Activated naive CD8-positive, alpha-beta T cell treated with anti-CD3 and anti-CD28 coated beads, Interleukin-2, amount 50 U/mL, for 24 hours (primary cell): ENCODE measurements around the gene ERRFI1.
"Not testable (repeated sequence)": the region's sequence is repeated elsewhere in the genome, so short reads cannot be mapped to it uniquely, and the experiment has no call there.

Source experiments
- ATAC-seq: fragments of 150-1000 bp; cut with Tn5 transposase; one replicate; pipeline ENCODE4 v1.10.0; 2021
- DNase-seq: peaks from one replicate; pipeline ENCODE4 v3.0.0; 2021
- H3K27ac Mint-ChIP-seq: one replicate; pipeline ENCODE4 v1.8.0; 2021; ENCODE audit warnings: mild to moderate bottlenecking, mixed read lengths
- H3K27me3 Mint-ChIP-seq: one replicate; pipeline ENCODE4 v1.8.0; 2021; ENCODE audit warnings: mixed read lengths
- H3K36me3 Mint-ChIP-seq: one replicate; pipeline ENCODE4 v1.8.0; 2021; ENCODE audit warnings: low read depth, mixed read lengths
- H3K4me1 Mint-ChIP-seq: one replicate; pipeline ENCODE4 v1.8.0; 2021; ENCODE audit warnings: mixed read lengths
- H3K4me3 Mint-ChIP-seq: one replicate; pipeline ENCODE4 v1.8.0; 2021; ENCODE audit warnings: mild to moderate bottlenecking, moderate library complexity, mixed read lengths
- H3K9me3 Mint-ChIP-seq: one replicate; pipeline ENCODE4 v1.8.0; 2021; ENCODE audit warnings: mixed read lengths

Gene ERRFI1

DNA sequence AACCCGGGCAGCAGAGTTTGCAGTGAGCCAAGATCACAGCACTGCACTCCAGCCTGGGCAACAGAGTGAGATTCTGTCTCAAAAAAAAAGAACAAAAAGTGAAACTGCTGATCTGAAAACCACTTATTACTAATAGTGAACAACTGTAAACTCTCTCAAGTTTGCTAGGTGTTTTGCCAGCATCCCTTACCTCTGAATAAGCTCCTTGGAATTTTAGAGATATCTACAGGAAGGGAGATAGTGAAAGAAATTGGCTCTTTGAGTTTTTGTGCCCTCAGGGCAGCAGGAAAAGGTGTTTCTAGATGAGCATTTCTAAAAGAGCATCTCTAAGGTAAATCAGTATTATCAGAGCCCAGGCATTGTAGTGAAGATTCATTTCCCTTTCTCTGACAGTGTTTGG, 37.5 kb downstream of the ERRFI1 start:
- Mint-ChIP-seq H3K27ac (no peak overlapping the region), H3K4me1 (peaks cover 2% of the 10 kb centered on the region), H3K27me3 (no peaks in the 10 kb centered on the region), H3K4me3 (no peak overlapping the region), H3K36me3 (peaks cover 50% of the 10 kb centered on the region), H3K9me3 (no peaks in the 10 kb centered on the region)
- ATAC-seq (no peak), DNase-seq (no peak)

DNA sequence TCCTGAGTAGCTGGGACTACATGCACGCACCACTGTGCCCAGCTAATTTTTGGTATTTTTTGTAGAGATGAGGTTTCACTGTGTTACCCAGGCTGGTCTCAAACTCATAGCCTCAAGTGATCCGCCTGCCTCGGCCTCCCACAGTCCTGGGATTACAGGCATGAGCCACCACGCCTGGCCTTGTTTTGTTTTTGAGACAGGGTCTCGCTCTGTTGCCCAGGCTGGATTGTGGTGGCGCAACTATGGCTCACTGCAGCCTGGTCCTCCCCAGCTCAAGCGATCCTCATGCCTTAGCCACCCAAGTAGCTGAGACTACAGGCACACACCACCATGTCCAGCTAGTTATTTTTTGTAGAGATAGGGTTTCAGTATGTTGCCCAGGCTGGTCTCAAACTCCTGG, 38.6 kb downstream of the ERRFI1 start:
- peaks cover 57% of the 10 kb centered on the region for H3K36me3 Mint-ChIP-seq
- no peaks in the 10 kb centered on the region for H3K27me3 Mint-ChIP-seq
- H3K4me3 Mint-ChIP-seq = no peak overlapping the region
- ATAC-seq (no peak), DNase-seq (no peak)
- no peak overlapping the region for H3K27ac Mint-ChIP-seq
- peaks cover 3% of the 10 kb centered on the region for H3K4me1 Mint-ChIP-seq
- no peaks in the 10 kb centered on the region for H3K9me3 Mint-ChIP-seq

DNA sequence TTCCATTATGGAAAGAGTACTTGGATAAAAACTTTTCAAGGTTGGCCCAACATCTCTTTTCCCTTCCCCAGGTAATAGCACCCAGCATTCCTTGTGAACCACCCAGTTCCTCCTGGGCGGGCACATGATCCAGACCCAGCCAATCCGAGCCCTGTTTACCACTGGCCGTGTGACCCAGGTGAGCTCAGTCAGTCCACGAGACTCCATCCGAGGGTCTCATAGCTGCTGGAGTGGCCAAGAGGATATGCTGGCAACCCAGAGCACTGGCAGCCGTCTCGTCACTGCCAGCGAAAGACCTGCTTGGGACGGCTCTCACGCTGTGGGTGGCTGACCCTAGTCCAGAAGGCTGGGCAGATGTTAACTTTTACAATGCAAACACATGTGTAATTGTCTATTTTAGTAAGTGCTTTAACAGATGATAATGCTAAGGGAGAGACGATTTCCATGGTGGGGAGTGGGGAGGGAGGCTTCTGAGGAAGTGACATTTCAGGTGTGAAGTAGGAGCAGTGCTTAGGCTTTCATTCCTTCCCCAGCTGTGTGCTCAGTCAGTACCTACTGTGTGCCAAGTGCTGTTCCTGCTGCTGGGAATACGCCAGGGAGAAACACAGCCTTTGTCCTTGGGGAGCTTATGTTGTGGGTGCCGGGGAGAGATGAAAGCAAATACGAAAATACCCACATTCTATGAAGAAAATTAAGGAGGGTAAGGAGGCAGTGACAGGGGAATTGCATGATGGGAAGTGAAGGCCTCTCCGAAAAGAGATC, 40.1 kb downstream of the ERRFI1 start:
- H3K9me3 Mint-ChIP-seq = no peaks in the 10 kb centered on the region
- H3K4me3 Mint-ChIP-seq = no peak overlapping the region
- no peaks in the 10 kb centered on the region for H3K27me3 Mint-ChIP-seq
- peaks cover 8% of the 10 kb centered on the region for H3K4me1 Mint-ChIP-seq
- peaks cover 60% of the 10 kb centered on the region for H3K36me3 Mint-ChIP-seq
- no peak overlapping the region for H3K27ac Mint-ChIP-seq
- no peak for DNase-seq
- ATAC-seq = no peak

DNA sequence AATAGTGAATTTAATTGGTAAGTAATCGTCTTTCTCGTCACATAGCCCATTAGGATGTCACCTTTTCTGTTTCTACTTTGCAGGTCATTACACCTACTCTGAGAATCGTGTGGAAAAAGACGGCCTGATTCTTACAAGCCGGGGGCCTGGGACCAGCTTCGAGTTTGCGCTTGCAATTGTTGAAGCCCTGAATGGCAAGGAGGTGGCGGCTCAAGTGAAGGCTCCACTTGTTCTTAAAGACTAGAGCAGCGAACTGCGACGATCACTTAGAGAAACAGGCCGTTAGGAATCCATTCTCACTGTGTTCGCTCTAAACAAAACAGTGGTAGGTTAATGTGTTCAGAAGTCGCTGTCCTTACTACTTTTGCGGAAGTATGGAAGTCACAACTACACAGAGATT, 41.3 kb downstream of the ERRFI1 start:
- no peak overlapping the region for H3K4me3 Mint-ChIP-seq
- H3K27ac Mint-ChIP-seq = no peak overlapping the region
- DNase-seq (no peak), ATAC-seq (no peak)
- peaks cover 59% of the 10 kb centered on the region for H3K36me3 Mint-ChIP-seq
- H3K27me3 Mint-ChIP-seq = no peaks in the 10 kb centered on the region
- H3K4me1 Mint-ChIP-seq = peaks cover 5% of the 10 kb centered on the region
- H3K9me3 Mint-ChIP-seq = no peaks in the 10 kb centered on the region

DNA sequence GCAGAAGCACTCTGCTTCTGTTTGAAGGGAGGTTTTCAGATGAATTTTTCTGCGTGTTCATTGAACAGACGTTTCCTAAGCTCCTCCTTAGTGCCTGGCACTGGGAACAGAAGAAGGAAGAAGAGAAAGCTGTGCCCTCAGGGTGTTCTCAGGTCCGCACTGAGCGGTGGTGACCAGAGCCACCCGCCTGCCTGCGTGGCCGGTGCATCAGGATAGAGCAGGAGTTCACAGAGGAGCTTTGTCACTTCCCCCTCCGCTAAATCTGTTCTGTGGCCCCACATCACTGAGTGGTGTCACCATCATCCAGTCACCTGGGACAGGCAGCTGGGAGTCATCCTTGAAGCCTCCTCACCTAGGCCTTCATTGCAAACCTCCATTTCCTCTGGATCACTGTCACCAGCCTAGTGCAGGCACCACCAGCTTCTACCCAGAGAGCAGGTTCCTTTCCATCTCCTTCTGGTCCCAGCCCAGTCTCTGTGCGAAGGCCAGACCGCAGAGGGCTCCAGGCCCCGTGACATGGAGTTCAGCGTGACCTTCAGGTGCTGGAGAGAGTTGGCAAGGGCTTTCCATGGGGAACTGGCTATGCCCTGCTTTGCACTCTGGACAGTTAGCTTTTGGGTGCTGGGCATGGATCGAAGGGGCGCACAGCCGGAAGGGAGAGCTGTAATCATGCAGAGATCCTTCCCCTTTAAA, 42.9 kb downstream of the ERRFI1 start:
- Mint-ChIP-seq H3K36me3 (peaks cover 65% of the 10 kb centered on the region), H3K27ac (no peak overlapping the region), H3K4me1 (peaks cover 5% of the 10 kb centered on the region), H3K27me3 (no peaks in the 10 kb centered on the region), H3K4me3 (no peak overlapping the region), H3K9me3 (no peaks in the 10 kb centered on the region)
- DNase-seq (no peak), ATAC-seq (no peak)

DNA sequence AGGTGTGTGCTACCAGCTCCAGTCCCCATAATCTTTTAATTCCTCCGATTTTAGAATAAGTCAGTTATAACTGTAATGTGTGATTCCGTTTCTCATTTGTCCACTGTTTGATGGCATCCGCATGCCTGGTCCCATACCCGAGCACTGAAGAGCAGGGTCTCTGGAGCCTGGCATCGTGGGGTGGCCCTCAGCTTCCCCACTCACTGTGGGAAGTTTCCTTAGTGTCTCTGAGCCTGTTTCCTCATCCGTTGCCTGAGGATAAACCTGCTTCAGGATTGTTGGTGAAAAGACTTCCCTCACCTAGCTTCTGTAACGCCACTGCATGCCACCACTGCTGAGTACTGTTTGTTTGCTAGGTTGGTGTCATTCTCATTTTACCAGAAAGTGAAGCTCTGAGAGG, 45.1 kb downstream of the ERRFI1 start:
- H3K4me3 Mint-ChIP-seq = no peak overlapping the region
- DNase-seq = no peak
- H3K27me3 Mint-ChIP-seq = no peaks in the 10 kb centered on the region
- H3K4me1 Mint-ChIP-seq = peaks cover 5% of the 10 kb centered on the region
- peaks cover 72% of the 10 kb centered on the region for H3K36me3 Mint-ChIP-seq
- no peak for ATAC-seq
- no peak overlapping the region for H3K27ac Mint-ChIP-seq
- no peaks in the 10 kb centered on the region for H3K9me3 Mint-ChIP-seq

DNA sequence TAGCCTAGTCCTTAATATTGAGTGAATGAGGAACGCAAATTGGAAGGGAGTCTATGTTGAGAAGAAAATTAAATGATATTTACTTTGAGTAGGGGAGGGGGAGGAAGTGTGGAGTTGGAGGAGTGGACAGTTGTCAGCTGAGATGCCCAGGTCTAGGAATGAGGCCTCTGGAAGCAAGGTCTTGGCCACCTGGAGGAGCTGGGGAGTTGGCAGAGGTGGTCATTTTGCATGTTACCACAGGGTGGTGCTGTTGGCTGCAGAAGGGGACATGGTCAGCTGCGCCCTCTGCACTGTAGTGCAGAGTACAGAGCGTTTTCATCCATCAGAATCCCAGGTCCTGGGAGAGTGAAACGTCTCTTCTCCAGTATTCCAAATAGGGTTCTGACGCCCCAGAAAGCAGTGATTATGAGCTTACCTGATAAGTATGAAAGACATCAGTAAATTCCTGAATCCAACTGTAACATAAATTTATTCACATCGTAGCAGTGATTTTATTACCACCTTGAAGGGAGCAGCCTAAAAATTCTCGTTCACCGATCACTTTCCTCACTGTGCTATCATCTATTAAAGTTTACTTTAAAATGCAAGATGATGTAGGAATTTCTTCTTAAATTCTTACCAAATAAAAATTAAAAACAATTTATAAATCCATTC, 50.8 kb downstream of the ERRFI1 start:
- peaks cover 73% of the 10 kb centered on the region for H3K36me3 Mint-ChIP-seq
- peaks cover 8% of the 10 kb centered on the region for H3K4me1 Mint-ChIP-seq
- H3K9me3 Mint-ChIP-seq = no peaks in the 10 kb centered on the region
- peak overlapping the region; percentile 4 for H3K27ac Mint-ChIP-seq
- DNase-seq (peak; percentile 50), ATAC-seq (peak; percentile 72)
- H3K4me3 Mint-ChIP-seq = no peak overlapping the region
- H3K27me3 Mint-ChIP-seq = no peaks in the 10 kb centered on the region

DNA sequence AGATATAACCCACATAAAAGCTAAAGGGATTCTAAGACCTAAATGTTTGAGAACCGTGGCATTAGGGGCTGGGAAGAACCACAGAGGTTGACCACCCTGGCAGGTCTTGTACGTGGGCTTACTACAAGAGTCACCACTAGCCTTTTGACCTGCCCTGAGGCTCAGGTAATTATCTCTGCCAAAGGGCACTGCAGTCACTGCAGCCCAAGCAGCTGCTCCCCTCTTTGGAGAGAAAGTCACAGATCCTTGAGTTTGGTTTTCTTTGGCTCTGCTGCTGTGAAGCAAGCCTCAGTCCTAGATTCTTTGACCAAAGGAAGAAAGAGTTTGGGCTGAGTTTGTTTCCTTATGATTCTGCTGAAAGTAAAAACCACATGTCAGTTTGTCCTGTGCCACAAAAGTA, 53.0 kb downstream of the ERRFI1 start:
- Mint-ChIP-seq H3K27me3 (no peaks in the 10 kb centered on the region), H3K36me3 (peaks cover 67% of the 10 kb centered on the region), H3K9me3 (no peaks in the 10 kb centered on the region), H3K27ac (peak overlapping the region; percentile 31), H3K4me3 (no peak overlapping the region), H3K4me1 (peaks cover 10% of the 10 kb centered on the region)
- ATAC-seq (no peak), DNase-seq (no peak)

DNA sequence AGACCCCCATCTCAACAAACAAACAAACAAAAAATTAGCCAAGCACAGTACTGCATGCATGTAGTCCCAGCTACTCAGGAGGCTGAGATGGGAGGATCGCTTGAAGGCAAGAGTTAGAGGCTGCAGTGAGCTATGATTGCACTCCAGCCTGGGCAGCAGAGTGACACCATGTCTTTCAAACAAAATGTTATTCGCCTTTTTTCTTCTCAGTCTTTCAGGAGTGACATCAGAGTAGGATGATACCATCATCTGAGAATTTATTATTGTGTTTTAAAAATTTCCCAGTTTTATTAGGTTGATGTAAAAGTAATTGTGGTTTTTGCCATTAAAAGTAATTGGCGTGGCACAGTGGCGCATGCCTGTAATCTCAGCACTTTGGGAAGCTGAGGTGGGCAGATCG, 53.8 kb downstream of the ERRFI1 start:
- DNase-seq = no peak
- Mint-ChIP-seq H3K4me1 (peaks cover 14% of the 10 kb centered on the region), H3K36me3 (peaks cover 66% of the 10 kb centered on the region), H3K4me3 (no peak overlapping the region), H3K9me3 (no peaks in the 10 kb centered on the region), H3K27ac (no peak overlapping the region), H3K27me3 (no peaks in the 10 kb centered on the region)
- ATAC-seq = no peak

DNA sequence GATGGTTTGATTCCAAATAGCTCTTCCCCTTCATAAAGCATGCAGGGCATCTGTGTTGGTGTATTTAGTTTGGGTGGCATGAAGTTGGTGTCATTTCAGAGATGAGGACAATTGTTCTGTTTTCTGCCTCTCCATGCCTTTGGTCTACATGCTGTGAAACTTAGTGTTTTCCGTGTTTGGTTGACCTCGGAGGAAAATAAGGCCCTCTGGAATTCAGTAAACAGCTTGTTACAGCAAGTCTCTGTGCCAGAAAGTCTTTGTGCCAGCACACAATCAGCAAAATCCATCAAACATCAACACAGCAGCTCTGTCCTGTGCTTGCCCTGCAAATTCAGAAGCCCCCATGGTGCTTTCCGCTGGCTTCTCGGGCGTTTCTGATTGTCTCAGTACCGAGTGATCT, 55.1 kb downstream of the ERRFI1 start:
- H3K36me3 Mint-ChIP-seq = peaks cover 67% of the 10 kb centered on the region
- DNase-seq (no peak), ATAC-seq (no peak)
- no peaks in the 10 kb centered on the region for H3K27me3 Mint-ChIP-seq
- H3K4me1 Mint-ChIP-seq = peaks cover 26% of the 10 kb centered on the region
- no peak overlapping the region for H3K4me3 Mint-ChIP-seq
- H3K27ac Mint-ChIP-seq = no peak overlapping the region
- H3K9me3 Mint-ChIP-seq = no peaks in the 10 kb centered on the region

DNA sequence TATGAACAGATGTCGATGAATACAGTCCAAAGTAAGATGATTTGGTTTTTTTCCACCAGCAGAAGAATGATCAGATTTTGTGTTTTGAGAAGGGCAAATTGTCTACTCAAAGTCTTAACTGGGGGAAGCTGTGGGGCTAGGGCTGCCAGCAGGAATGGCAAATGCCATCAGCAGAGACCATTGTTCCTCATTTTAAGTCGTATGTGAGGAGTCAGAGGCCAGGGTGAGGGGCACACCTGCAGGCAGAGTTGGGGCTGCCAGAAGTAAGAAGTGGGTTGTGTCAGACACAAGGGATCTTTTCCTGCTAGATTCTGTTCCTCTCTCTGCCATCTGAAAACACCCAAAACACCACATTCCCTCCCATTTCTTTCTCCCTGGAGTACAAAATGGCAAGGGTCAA, 55.9 kb downstream of the ERRFI1 start:
- Mint-ChIP-seq H3K4me3 (no peak overlapping the region), H3K36me3 (peaks cover 69% of the 10 kb centered on the region), H3K27me3 (no peaks in the 10 kb centered on the region), H3K27ac (peak overlapping the region; percentile 70), H3K9me3 (no peaks in the 10 kb centered on the region), H3K4me1 (peaks cover 33% of the 10 kb centered on the region)
- ATAC-seq = no peak
- DNase-seq = no peak

DNA sequence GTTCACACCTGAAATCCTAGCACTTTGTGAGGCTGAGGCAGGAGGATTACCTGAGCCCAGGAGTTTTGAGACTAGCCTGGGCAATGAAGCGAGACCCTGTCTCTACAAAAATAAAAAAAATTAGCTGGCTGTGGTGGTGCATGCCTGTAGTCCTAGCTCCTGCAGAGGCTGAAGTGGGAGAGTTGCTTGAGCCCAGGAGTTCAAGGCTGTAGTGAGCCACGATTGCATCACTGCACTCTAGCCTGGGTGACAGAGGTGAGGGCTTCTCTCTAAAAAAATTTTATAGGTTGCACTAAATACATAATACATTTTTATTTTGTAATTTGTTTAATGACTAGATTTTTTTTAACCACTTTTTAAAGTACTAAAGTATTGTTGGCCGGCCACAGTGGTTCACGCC, 58.5 kb downstream of the ERRFI1 start:
- Mint-ChIP-seq H3K36me3 (peaks cover 81% of the 10 kb centered on the region), H3K4me3 (peak overlapping the region; percentile 63), H3K27ac (peak overlapping the region; percentile 39), H3K4me1 (peaks cover 55% of the 10 kb centered on the region), H3K9me3 (no peaks in the 10 kb centered on the region), H3K27me3 (no peaks in the 10 kb centered on the region)
- ATAC-seq (no peak), DNase-seq (no peak)

DNA sequence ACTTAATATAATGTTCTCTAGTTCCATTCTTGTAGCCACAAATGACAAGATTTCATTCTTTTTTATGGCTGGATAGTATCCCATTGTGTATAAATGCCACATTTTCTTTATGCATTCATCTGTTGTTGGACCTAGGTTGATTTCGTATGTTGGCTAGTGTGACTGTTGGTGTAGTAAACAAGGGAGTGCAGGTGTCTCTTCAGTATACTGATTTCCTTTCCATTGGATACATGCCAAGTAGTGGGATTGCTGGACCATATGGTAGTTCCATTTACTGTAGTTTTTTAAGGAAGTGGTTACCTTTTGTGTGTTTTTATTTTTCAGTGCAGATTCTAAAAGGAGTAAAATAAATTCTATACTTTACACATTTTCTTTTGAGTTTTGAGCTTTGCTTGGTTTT, 58.9 kb downstream of the ERRFI1 start:
- peaks cover 81% of the 10 kb centered on the region for H3K36me3 Mint-ChIP-seq
- H3K4me3 Mint-ChIP-seq = peak overlapping the region; percentile 63
- H3K9me3 Mint-ChIP-seq = no peaks in the 10 kb centered on the region
- H3K4me1 Mint-ChIP-seq = peaks cover 60% of the 10 kb centered on the region
- H3K27me3 Mint-ChIP-seq = no peaks in the 10 kb centered on the region
- H3K27ac Mint-ChIP-seq = peak overlapping the region; percentile 39
- DNase-seq (no peak), ATAC-seq (no peak)

DNA sequence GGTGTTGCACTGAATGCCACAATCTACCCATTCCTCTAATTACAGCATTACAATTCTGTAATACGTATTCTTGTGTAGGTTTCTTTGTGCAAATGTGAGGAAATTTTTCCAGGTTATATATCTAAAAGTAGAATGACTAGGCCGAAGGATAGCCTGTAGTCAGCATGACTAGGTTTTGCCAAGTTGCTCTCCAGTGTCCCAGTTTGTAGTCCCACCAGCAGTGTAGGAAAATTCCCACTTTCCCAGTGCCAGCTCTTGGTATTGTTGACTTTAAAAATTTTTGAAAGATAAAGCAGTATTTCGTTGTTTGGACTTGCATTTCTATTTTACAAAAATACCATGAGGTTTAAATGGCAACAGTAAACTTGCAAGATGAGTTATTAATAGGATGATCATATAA, 61.6 kb downstream of the ERRFI1 start:
- peak overlapping the region; percentile 99 for H3K4me3 Mint-ChIP-seq
- H3K4me1 Mint-ChIP-seq = peaks cover 75% of the 10 kb centered on the region

DNA sequence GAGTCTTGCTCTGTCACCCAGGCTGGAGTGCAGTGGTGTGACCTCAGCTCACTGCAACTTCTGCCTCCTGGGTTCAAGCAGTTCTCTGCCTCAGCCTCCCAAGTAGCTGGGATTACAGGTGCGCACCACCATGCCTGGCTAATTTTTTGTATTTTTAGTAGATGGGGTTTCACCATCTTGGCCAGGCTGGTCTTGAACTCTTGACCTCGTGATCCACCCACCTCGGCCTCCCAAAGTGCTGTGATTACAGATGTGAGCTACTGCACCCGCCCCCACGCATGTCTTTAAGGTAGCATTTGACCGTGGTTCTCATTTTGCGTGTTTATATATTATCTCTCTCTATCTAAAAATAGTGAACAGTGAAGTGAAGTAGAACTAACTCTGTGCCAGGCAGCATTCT, 62.3 kb downstream of the ERRFI1 start:
- not testable (repeated sequence) for ATAC-seq, H3K9me3 Mint-ChIP-seq, H3K27me3 Mint-ChIP-seq, DNase-seq
- Mint-ChIP-seq H3K4me1 (peaks cover 81% of the 10 kb centered on the region), H3K36me3 (peaks cover 70% of the 10 kb centered on the region), H3K4me3 (peak overlapping the region; percentile 99), H3K27ac (peak overlapping the region; percentile 98)

More for the DNA sequence above, 61.6 kb downstream of the ERRFI1 start:
- H3K27ac Mint-ChIP-seq = peak overlapping the region; percentile 79
- ATAC-seq = no peak
- no peaks in the 10 kb centered on the region for H3K27me3 Mint-ChIP-seq
- no peak for DNase-seq
- no peaks in the 10 kb centered on the region for H3K9me3 Mint-ChIP-seq
- H3K36me3 Mint-ChIP-seq = peaks cover 75% of the 10 kb centered on the region
